ENCODE data around the gene GPANK1. TPM values are rescaled to one million over a fixed set of nuclear protein-coding genes. Genes with fewer than 3 reads are reported as not detected.

Gene GPANK1
- total RNA-seq, 1 experiment from 2014 or later: 26.8 TPM

- Histone ChIP-seq H3K9ac (ENCODE audit: extremely low read depth, insufficient read length, low read length) (no peak overlapping the region), H3K4ac (ENCODE audit: low read depth, low read length) (no peak overlapping the region), H2BK120ac (ENCODE audit: low read depth, low read length, poor library complexity, severe bottlenecking) (no peak overlapping the region), H3K79me2 (ENCODE audit: insufficient read depth, low read length) (no peaks in the 10 kb centered on the region), H4K91ac (ENCODE audit: insufficient read length, low read depth, low read length) (no peak overlapping the region), H3K14ac (ENCODE audit: insufficient read depth, low read length) (no peak overlapping the region), H3K23ac (ENCODE audit: insufficient read length, low read depth, low read length) (no peak overlapping the region), H3K4me1 (ENCODE audit: insufficient read depth, low read length) (peaks cover 5% of the 10 kb centered on the region; the same call in 1 of the 2 replicates), H2AK5ac (ENCODE audit: insufficient read length, low read length) (no peak overlapping the region), H2BK20ac (ENCODE audit: low read depth, low read length, poor library complexity, severe bottlenecking) (no peak overlapping the region), H4K5ac (ENCODE audit: insufficient read length, low read depth, low read length) (no peak overlapping the region), H3K27ac (ENCODE audit: insufficient read length, low read depth, low read length) (no peak overlapping the region), H2BK12ac (ENCODE audit: insufficient read length, low read depth, low read length) (no peak overlapping the region), H2BK5ac (ENCODE audit: insufficient read length, low read length) (no peak overlapping the region), H2AFZ (ENCODE audit: low read length) (no peak overlapping the region), H4K20me1 (ENCODE audit: control insufficient read depth, insufficient read depth, insufficient read length) (no peaks in the 10 kb centered on the region), H3K18ac (ENCODE audit: insufficient read length, low read depth, low read length) (no peak overlapping the region), H3T11ph (ENCODE audit: low read length) (no peak overlapping the region), H3K79me1 (ENCODE audit: insufficient read depth, low read depth, low read length, poor library complexity, severe bottlenecking) (no peaks in the 10 kb centered on the region), H3K27me3 (ENCODE audit: insufficient read depth, low read length) (no peaks in the 10 kb centered on the region), H3K4me2 (ENCODE audit: insufficient read depth, insufficient read length, low read length) (no peak overlapping the region), H3K9me3 (ENCODE audit: control insufficient read depth, low read depth, low read length) (no peaks in the 10 kb centered on the region), H2BK15ac (ENCODE audit: low read depth, low read length) (no peak overlapping the region), H3K56ac (ENCODE audit: insufficient read length, low read depth, low read length) (no peak overlapping the region), H3K23me2 (ENCODE audit: insufficient read length, low read depth, low read length, poor library complexity, severe bottlenecking) (no peaks in the 10 kb centered on the region), H4K8ac (replicated peaks; ENCODE audit: insufficient read length, low read depth, low read length) (no peak overlapping the region)
- H3K4me3 Mint-ChIP-seq: no peak overlapping the region
- H3K4me1 Mint-ChIP-seq: peaks cover 31 to 41% of the 10 kb centered on the region in 2 experiments
- H3K27me3 Mint-ChIP-seq (ENCODE audit: low read depth): peaks cover 9% of the 10 kb centered on the region
- no peaks in the 10 kb centered on the region for H3K9me3 Mint-ChIP-seq
- peak overlapping the region in 1 of 3 experiments; percentile 9; a peak in 1 of 7 replicates for H3K27ac Mint-ChIP-seq
- DNase-seq: no peak
- WGBS (ENCODE audit: extremely low coverage, insufficient read length, low lambda C conversion rate): no CpG with 5 or more reads among the region's 8 CpGs
- H3K36me3 Mint-ChIP-seq (ENCODE audit: insufficient read depth in 1 of 3, low read depth in 3 of 3): no peaks in the 10 kb centered on the region
- no peak for TF ChIP-seq CTCF (conservative IDR thresholded peaks at IDR 0.05)
Measured at GRCh38 chr6:31711233-31711632, 46.4 kb upstream of the GPANK1 start.
